ENCODE measurements around the gene SFTA2.

Gene SFTA2

GRCh38 chr6:30960907-30961673 lies 29.1 kb upstream of the SFTA2 start:
- H3K4me1 ChIP-seq (ENCODE audit: control insufficient read depth, insufficient read depth, low read length): peaks cover 2% of the 10 kb centered on the region; the same call in 1 of the 2 replicates
- no peaks in the 10 kb centered on the region for H3K9me3 ChIP-seq (ENCODE audit: control insufficient read depth, insufficient read depth, low read depth, low read length)
- no peak overlapping the region for H3K27ac ChIP-seq (ENCODE audit: extremely low read depth, low read depth, low read length)
- ChIA-PET CTCF (interaction anchor here (0.9 to 1.0 kb wide), 3 partner anchors 18 to 168 kb away, joined by 3 read pairs; no protein-coding TSS in a partner anchor), POLR2A (no interaction called here)
- no peaks in the 10 kb centered on the region for H3K36me3 ChIP-seq (ENCODE audit: control insufficient read depth in 2 of 2, insufficient read depth in 1 of 2, low read length in 2 of 2)
- H3K4me3 ChIP-seq (ENCODE audit: low read depth, low read length): no peak overlapping the region
- TF ChIP-seq ZNF558 (tag by site-specific recombination; IDR thresholded peaks at IDR 0.05) (no peak), OVOL3 (tag by site-specific recombination; IDR thresholded peaks at IDR 0.05) (no peak), SCRT1 (tag by site-specific recombination; IDR thresholded peaks at IDR 0.05; ENCODE audit: borderline replicate concordance) (no peak), ZNF561 (tag by site-specific recombination; IDR thresholded peaks at IDR 0.05; ENCODE audit: borderline replicate concordance) (no peak), ZIC2 (tag by site-specific recombination; IDR thresholded peaks at IDR 0.05) (peak; percentile 32; the same call in 1 of the 2 replicates), REPIN1 (tag by site-specific recombination; IDR thresholded peaks at IDR 0.05; ENCODE audit: low read depth) (no peak)

DNA sequence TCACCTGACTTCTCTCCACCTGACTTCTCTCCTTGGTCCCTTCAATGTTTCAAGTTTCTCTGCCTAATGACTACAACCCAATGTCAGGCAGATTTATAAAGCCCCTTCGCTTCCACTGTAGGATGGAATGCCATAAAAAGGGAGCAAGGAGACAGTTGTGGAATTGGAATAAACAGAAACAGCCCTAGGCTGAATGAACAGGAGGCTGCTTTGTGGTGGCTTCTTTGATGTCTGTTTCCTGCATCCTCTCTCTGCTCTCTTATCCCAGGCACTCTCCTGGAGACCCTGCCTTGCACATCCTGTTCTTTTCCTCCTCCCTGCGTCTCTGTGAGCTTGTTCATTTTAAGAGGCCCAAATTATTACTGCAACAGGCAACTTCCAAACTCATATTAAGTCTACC lies 25.7 kb upstream of the SFTA2 start:
- POLR2A ChIA-PET: no interaction called here
- H3K9me3 ChIP-seq (ENCODE audit: control insufficient read depth, insufficient read depth, low read depth, low read length): no peaks in the 10 kb centered on the region
- TF ChIP-seq YY2 (tag by site-specific recombination; IDR thresholded peaks at IDR 0.05) (no peak), ZNF114 (tag by site-specific recombination; IDR thresholded peaks at IDR 0.05) (no peak), BCL11B (tag by site-specific recombination; IDR thresholded peaks at IDR 0.05; ENCODE audit: low read depth) (no peak), ZNF223 (tag by site-specific recombination; IDR thresholded peaks at IDR 0.05) (no peak), ZNF398 (tag by site-specific recombination; IDR thresholded peaks at IDR 0.05) (no peak), ZNF664 (tag by site-specific recombination; IDR thresholded peaks at IDR 0.05) (no peak)
- H3K4me3 ChIP-seq (ENCODE audit: low read depth, low read length): no peak overlapping the region
- H3K36me3 ChIP-seq (ENCODE audit: control insufficient read depth in 2 of 2, insufficient read depth in 1 of 2, low read length in 2 of 2): no peaks in the 10 kb centered on the region
- no peak overlapping the region for H3K27ac ChIP-seq (ENCODE audit: extremely low read depth, low read depth, low read length)
- H3K4me1 ChIP-seq (ENCODE audit: control insufficient read depth, insufficient read depth, low read length): peaks cover 2% of the 10 kb centered on the region; the same call in 1 of the 2 replicates
- CTCF ChIA-PET: interaction anchor here (0.6 to 3.2 kb wide), 3 partner anchors 15 to 539 kb away, joined by 4 to 10 read pairs (median 5); no protein-coding TSS in a partner anchor

GRCh38 chr6:30955367-30956042 lies 23.5 kb upstream of the SFTA2 start:
- H3K4me1 ChIP-seq (ENCODE audit: control insufficient read depth, insufficient read depth, low read length): no peaks in the 10 kb centered on the region
- no peaks in the 10 kb centered on the region for H3K36me3 ChIP-seq (ENCODE audit: control insufficient read depth in 2 of 2, insufficient read depth in 1 of 2, low read length in 2 of 2)
- no peak overlapping the region for H3K27ac ChIP-seq (ENCODE audit: extremely low read depth, low read depth, low read length)
- ChIA-PET POLR2A (interaction anchor here (1.1 kb wide), 1 partner anchor 13 kb away, joined by 4 read pairs; no protein-coding TSS in a partner anchor), CTCF (interaction anchor here (1.2 to 3.2 kb wide), 4 partner anchors 13 to 414 kb away, joined by 3 to 10 read pairs (median 4); no protein-coding TSS in a partner anchor)
- H3K4me3 ChIP-seq (ENCODE audit: low read depth, low read length): peak overlapping the region; percentile 1; the same call in 1 of the 2 replicates
- H3K9me3 ChIP-seq (ENCODE audit: control insufficient read depth, insufficient read depth, low read depth, low read length): no peaks in the 10 kb centered on the region
- TF ChIP-seq TCF7L2 (IDR thresholded peaks at IDR 0.05; ENCODE audit: borderline replicate concordance, low read depth, low read length) (0 out of 2 replicates have a peak, but pooled peaks have one; percentile 65), ZNF248 (tag by site-specific recombination; IDR thresholded peaks at IDR 0.05) (no peak)

Measured in HEK293 (cell line).